IMR-90 (cell line): Measurements from ENCODE around the gene HIRA. TPM values are rescaled to one million over a fixed set of nuclear protein-coding genes. Genes with fewer than 3 reads are reported as not detected.

Experiments
- ATAC-seq: fragments of 200-7000 bp; cut with Tn5 transposase; 2 replicates; pipeline ENCODE4 v1.9.1; 2020; ENCODE audit warnings: low read depth, mild to moderate bottlenecking, moderate library complexity
- BruUV-seq: library from RNA; stranded (reverse); fragments of 400-500 nt; replicated peaks from 2 replicates; lab custom pipeline; 2021; lab: Mats Ljungman, UMichigan
- CTCF ChIA-PET: fragments of 300-600 bp; formaldehyde crosslinking; extraction: SDS; loops from one replicate; lab custom pipeline; 2021; ENCODE audit warnings: antibody characterized with exemption; lab: Yijun Ruan, JAX
- POLR2A ChIA-PET: fragments of 300-600 bp; sonication (Branson Sonifier 250); formaldehyde crosslinking; loops from one replicate; lab custom pipeline; 2022; ENCODE audit warnings: antibody characterized with exemption; ENCODE audit not compliant: unreplicated experiment; lab: Charles Lee
- DNase-seq: peaks from one replicate; pipeline ENCODE4 v3.0.0; 2013
- H2AFZ ChIP-seq: replicated peaks from 2 replicates; pipeline ENCODE3; 2013; ENCODE audit warnings: low read length, mild to moderate bottlenecking; ENCODE audit not compliant: poor library complexity
- H2AK5ac ChIP-seq: 2 replicates; pipeline ENCODE4 v1.6.1; 2013; ENCODE audit warnings: low read depth, low read length, inconsistent platforms
- H2AK9ac ChIP-seq: replicated peaks from 2 replicates; pipeline ENCODE3; 2013; ENCODE audit warnings: mild to moderate bottlenecking, low read depth, low read length, moderate library complexity; ENCODE audit not compliant: poor library complexity
- H2BK120ac ChIP-seq: 2 replicates; pipeline ENCODE4 v1.6.1; 2013; ENCODE audit warnings: low read depth, low read length, inconsistent platforms
- H2BK15ac ChIP-seq: 3 replicates; pipeline ENCODE4 v1.6.1; 2013; ENCODE audit warnings: low read depth, low read length, inconsistent platforms
- H2BK20ac ChIP-seq: 2 replicates; pipeline ENCODE4 v1.6.1; 2013; ENCODE audit warnings: low read depth, mild to moderate bottlenecking, inconsistent platforms, low read length, moderate library complexity
- H2BK5ac ChIP-seq: 2 replicates; pipeline ENCODE4 v1.6.1; 2013; ENCODE audit warnings: mild to moderate bottlenecking, low read depth, low read length, inconsistent platforms; ENCODE audit not compliant: poor library complexity, severe bottlenecking
- H3K14ac ChIP-seq: replicated peaks from 2 replicates; pipeline ENCODE4 v1.6.1; 2013; ENCODE audit warnings: low read depth, low read length, inconsistent platforms
- H3K18ac ChIP-seq: 2 replicates; pipeline ENCODE4 v1.6.1; 2013; ENCODE audit warnings: low read depth, low read length, control low read depth
- H3K23ac ChIP-seq: 2 replicates; pipeline ENCODE4 v1.6.1; 2013; ENCODE audit warnings: low read depth, low read length, inconsistent platforms
- H3K27ac ChIP-seq: 2 replicates; pipeline ENCODE4 v1.5.1; 2013; ENCODE audit warnings: mild to moderate bottlenecking, control low read depth, low read length; ENCODE audit not compliant: insufficient read depth
- H3K27me3 ChIP-seq: 2 replicates; pipeline ENCODE4 v1.6.1; 2013; ENCODE audit warnings: low read length; ENCODE audit not compliant: control insufficient read depth, insufficient read depth
- H3K36me3 ChIP-seq: 2 replicates; pipeline ENCODE4 v1.6.1; 2013; ENCODE audit warnings: low read length, mixed read lengths; ENCODE audit not compliant: control insufficient read depth, insufficient read depth
- H3K4ac ChIP-seq: 2 replicates; pipeline ENCODE4 v1.6.1; 2013; ENCODE audit warnings: low read depth, low read length, inconsistent platforms
- H3K4me1 ChIP-seq: 2 replicates; pipeline ENCODE4 v1.6.1; 2013; ENCODE audit warnings: low read length, mixed read lengths; ENCODE audit not compliant: control insufficient read depth, insufficient read depth
- H3K4me2 ChIP-seq: 2 replicates; pipeline ENCODE4 v1.6.1; 2013; ENCODE audit warnings: low read depth, mild to moderate bottlenecking, control low read depth, low read length, moderate library complexity
- H3K4me3 ChIP-seq: 2 replicates; pipeline ENCODE4 v1.5.1; 2013; ENCODE audit warnings: low read depth, mild to moderate bottlenecking, control low read depth, low read length, moderate library complexity; ENCODE audit not compliant: insufficient read depth
- H3K56ac ChIP-seq: 2 replicates; pipeline ENCODE4 v1.6.1; 2013; ENCODE audit warnings: low read length, inconsistent platforms; ENCODE audit not compliant: insufficient read depth; ENCODE audit errors: extremely low read depth
- H3K79me1 ChIP-seq, 2 experiments: 2 replicates each; pipeline ENCODE4 v1.6.1; 2013; ENCODE audit warnings: low read length in 2 of 2, inconsistent platforms in 1 of 2, low read depth in 1 of 2
- H3K9ac ChIP-seq: 2 replicates; pipeline ENCODE4 v1.6.1; 2013; ENCODE audit warnings: low read depth, low read length, control low read depth
- H3K9me1 ChIP-seq: 2 replicates; pipeline ENCODE4 v1.6.1; 2013; ENCODE audit warnings: low read length, inconsistent platforms; ENCODE audit not compliant: insufficient read depth
- H3K9me3 ChIP-seq: 2 replicates; pipeline ENCODE4 v1.6.1; 2013; ENCODE audit warnings: low read length; ENCODE audit not compliant: control insufficient read depth, insufficient read depth
- H4K20me1 ChIP-seq: 2 replicates; pipeline ENCODE4 v1.6.1; 2013; ENCODE audit warnings: low read length, inconsistent platforms; ENCODE audit not compliant: insufficient read depth
- H4K5ac ChIP-seq: 2 replicates; pipeline ENCODE4 v1.6.1; 2013; ENCODE audit warnings: mild to moderate bottlenecking, low read depth, low read length, control low read depth
- H4K8ac ChIP-seq, 2 experiments: 2 replicates each; pipeline ENCODE4 v1.6.1; 2013; ENCODE audit warnings: low read depth in 2 of 2, low read length in 2 of 2, control low read depth in 1 of 2, inconsistent platforms in 1 of 2
- H4K91ac ChIP-seq: 2 replicates; pipeline ENCODE4 v1.6.1; 2013; ENCODE audit warnings: low read depth, low read length, inconsistent platforms; ENCODE audit not compliant: insufficient read depth
- CEBPB ChIP-seq: IDR thresholded peaks from 2 replicates; pipeline ENCODE4 v1.6.1; 2012; ENCODE audit warnings: low read depth, low read length, improper control_type of control experiment
- MAFK ChIP-seq: IDR thresholded peaks from 2 replicates; pipeline ENCODE4 v1.6.1; 2012; ENCODE audit warnings: low read depth, low read length, improper control_type of control experiment
- WGBS, 2 experiments: methylation state at CpG; one replicate each; pipeline versions ENCODE4 v1.1.5 to v1.1.7; 2013; ENCODE audit warnings: missing lambda C conversion rate in 2 of 2; ENCODE audit not compliant: insufficient read length in 1 of 2; ENCODE audit errors: extremely low coverage in 2 of 2; 5-methylcytosine and 5-hydroxymethylcytosine counted together
- dilution Hi-C: fragments of 300-500 bp; cut with HindIII; formaldehyde crosslinking; loops from one replicate; pipeline ENCODE4 v1.14.3; 2018; ENCODE audit warnings: low sequenced_read_pairs; ENCODE audit not compliant: unreplicated experiment
- in situ Hi-C: fragments of 300-500 bp; cut with MboI; formaldehyde crosslinking; loops from 3 replicates; pipeline ENCODE4 v1.14.3; 2019; ENCODE audit warnings: low sequenced_read_pairs, inconsistent platforms, mixed read lengths
- intact Hi-C: fragments of 100-400 bp; cut with micrococcal nuclease; formaldehyde crosslinking; loops from 2 replicates; pipeline ENCODE4 v1.10.0; 2022
- polyA plus RNA-seq, 3 experiments: library from polyadenylated mRNA; depleted of rRNA; stranded (reverse); fragments of >200 nt; gene quantifications; 2 replicates each; pipeline ENCODE4 v1.2.3, GENCODE V29; 2012; ENCODE audit warnings: low replicate concordance in 1 of 3
- total RNA-seq: library from RNA; depleted of rRNA; stranded (reverse); fragments of >200 nt; gene quantifications from 2 replicates; pipeline ENCODE4 v1.2.3, GENCODE V29; 2012
- TF ChIP-seq, protein P1 (sequence below): fragments of 150-350 bp; IDR thresholded peaks from 2 replicates; pipeline ENCODE4 v1.6.1; 2017; ENCODE audit warnings: mild to moderate bottlenecking, antibody characterized with exemption, low read length, low read depth
- TF ChIP-seq, protein P2 (sequence below): fragments of 150-350 bp; IDR thresholded peaks from 2 replicates; pipeline ENCODE4 v1.6.1; 2016; ENCODE audit warnings: low read depth, mild to moderate bottlenecking, low read length, moderate library complexity, borderline replicate concordance

Gene HIRA
- total and polyA plus RNA-seq, 2 of the 4 experiments (the other 2 are of a cell fraction) = 14.5 to 24.2 TPM

DNA sequence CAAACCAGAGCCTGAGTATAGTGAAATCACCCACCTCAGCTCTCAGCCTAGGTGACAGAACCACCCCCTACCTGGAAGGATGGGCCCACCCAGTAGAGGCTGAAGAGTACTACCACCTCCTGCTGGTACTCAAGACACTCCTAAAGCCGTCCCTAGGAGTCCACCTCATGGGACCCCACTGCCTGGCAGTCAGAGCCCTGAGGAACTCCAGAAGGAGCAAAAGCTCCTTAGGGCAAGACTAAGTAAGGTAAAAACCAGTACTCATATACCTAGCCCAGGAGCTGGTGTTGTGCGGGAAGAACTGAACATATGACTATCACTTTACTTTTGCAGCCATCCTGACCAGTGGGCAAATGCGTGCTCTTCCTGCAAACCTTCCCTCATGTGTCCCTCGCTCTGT, 36.3 kb downstream of the HIRA start:
- DNase-seq (no peak), ATAC-seq (no peak)
- Histone ChIP-seq H3K56ac (no peak overlapping the region), H2BK15ac (no peak overlapping the region), H2BK20ac (no peak overlapping the region), H3K18ac (no peak overlapping the region), H4K8ac (no peak overlapping the region), H3K27me3 (no peaks in the 10 kb centered on the region), H3K79me1 (peaks cover 0 to 8% of the 10 kb centered on the region in 2 experiments; a peak in 1 of 4 replicates), H3K9ac (no peak overlapping the region), H2AK5ac (no peak overlapping the region), H3K4ac (no peak overlapping the region), H3K9me3 (no peaks in the 10 kb centered on the region), H3K4me2 (no peak overlapping the region), H3K27ac (no peak overlapping the region), H2AFZ (no peak overlapping the region), H3K36me3 (peaks cover 58% of the 10 kb centered on the region), H2BK5ac (no peak overlapping the region), H3K9me1 (no peaks in the 10 kb centered on the region), H4K5ac (no peak overlapping the region), H2AK9ac (no peak overlapping the region), H3K4me3 (no peak overlapping the region), H4K20me1 (peaks cover 2% of the 10 kb centered on the region; the same call in 1 of the 2 replicates), H2BK120ac (no peak overlapping the region), H3K23ac (no peak overlapping the region), H3K14ac (no peak overlapping the region), H3K4me1 (no peaks in the 10 kb centered on the region), H4K91ac (no peak overlapping the region)
- CTCF ChIA-PET = interaction anchor here (0.6 kb wide), 1 partner anchor 235 kb away, joined by 3 read pairs; no protein-coding TSS in a partner anchor
- POLR2A ChIA-PET = no interaction called here
- TF ChIP-seq, protein P1, sequence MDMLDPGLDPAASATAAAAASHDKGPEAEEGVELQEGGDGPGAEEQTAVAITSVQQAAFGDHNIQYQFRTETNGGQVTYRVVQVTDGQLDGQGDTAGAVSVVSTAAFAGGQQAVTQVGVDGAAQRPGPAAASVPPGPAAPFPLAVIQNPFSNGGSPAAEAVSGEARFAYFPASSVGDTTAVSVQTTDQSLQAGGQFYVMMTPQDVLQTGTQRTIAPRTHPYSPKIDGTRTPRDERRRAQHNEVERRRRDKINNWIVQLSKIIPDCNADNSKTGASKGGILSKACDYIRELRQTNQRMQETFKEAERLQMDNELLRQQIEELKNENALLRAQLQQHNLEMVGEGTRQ = no peak
- no peak for TF ChIP-seq CEBPB
- TF ChIP-seq, protein P2, sequence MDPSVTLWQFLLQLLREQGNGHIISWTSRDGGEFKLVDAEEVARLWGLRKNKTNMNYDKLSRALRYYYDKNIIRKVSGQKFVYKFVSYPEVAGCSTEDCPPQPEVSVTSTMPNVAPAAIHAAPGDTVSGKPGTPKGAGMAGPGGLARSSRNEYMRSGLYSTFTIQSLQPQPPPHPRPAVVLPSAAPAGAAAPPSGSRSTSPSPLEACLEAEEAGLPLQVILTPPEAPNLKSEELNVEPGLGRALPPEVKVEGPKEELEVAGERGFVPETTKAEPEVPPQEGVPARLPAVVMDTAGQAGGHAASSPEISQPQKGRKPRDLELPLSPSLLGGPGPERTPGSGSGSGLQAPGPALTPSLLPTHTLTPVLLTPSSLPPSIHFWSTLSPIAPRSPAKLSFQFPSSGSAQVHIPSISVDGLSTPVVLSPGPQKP = no peak
- TF ChIP-seq MAFK = no peak
- WGBS, 2 experiments = 100% methylated on average over 2 of the region's 4 CpGs; no CpG with 5 or more reads in 1 of the 2 experiments
- no TSS peak for BruUV-seq
- dilution Hi-C loops (no loop called here), intact Hi-C loops (no loop called here), in situ Hi-C loops (no loop called here)
